MM.1S (cell line): ENCODE measurements around the gene TFAP2B.

Experiments used
- CTCF ChIP-seq: fragments of 300-600 bp; sonication (generic); IDR thresholded peaks from 2 replicates; pipeline ENCODE4 v1.5.1; 2016; ENCODE audit warnings: antibody characterized with exemption, low read length, mixed read lengths
- EZH2 ChIP-seq: fragments of 300-600 bp; sonication (generic); optimal IDR thresholded peaks from 2 replicates; pipeline ENCODE3; 2017; ENCODE audit warnings: low read depth, mild to moderate bottlenecking, antibody characterized with exemption, low read length, mixed read lengths
- EZH2phosphoT487 ChIP-seq: fragments of 300-600 bp; sonication (generic); IDR thresholded peaks from 2 replicates; pipeline ENCODE4 v1.6.1; 2018; ENCODE audit warnings: antibody characterized with exemption, low read length

GRCh38 chr6:50832912-50833311, 14.2 kb downstream of the TFAP2B start:
- TF ChIP-seq CTCF (no peak), EZH2 (no peak), EZH2phosphoT487 (no peak)
